ENCODE results near the gene ISM1. TPM values are rescaled to one million over a fixed set of nuclear protein-coding genes. Genes with fewer than 3 reads are reported as not detected.

Gene ISM1
- total and polyA plus RNA-seq, 2 experiments from 2014 or later = 0.15 to 0.63 TPM

DNA sequence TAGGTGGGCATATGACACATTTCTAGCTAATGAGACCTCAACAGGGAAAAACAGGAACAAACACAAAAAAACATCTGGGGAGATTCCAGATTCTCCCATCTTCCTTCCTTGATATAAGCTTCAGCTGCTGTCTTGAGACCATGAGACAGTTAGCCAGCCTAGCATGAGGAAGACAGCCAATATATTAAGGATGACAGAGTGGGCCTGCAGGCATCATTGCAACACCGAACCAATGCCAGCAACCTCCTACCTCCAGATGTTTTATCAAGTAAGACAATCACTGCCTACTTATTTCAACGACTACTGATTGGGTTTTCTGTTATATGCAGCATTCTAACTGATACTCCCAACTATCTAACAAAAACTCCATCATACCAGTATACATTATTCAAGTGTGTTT, 119.0 kb downstream of the ISM1 start:
- DNase-seq (ENCODE audit: low spot score) = no peak
- H3K27ac ChIP-seq (ENCODE audit: low read depth) = no peak overlapping the region
- TF ChIP-seq CREB1 (CRISPR knock-in tag; IDR thresholded peaks at IDR 0.05; ENCODE audit: low read depth) = no peak
- Mint-ChIP-seq H3K36me3 (ENCODE audit: low read depth) (no peaks in the 10 kb centered on the region), H3K9me3 (no peaks in the 10 kb centered on the region), H3K27ac (no peak overlapping the region), H3K4me1 (peaks cover 12% of the 10 kb centered on the region), H3K4me3 (no peak overlapping the region), H3K27me3 (ENCODE audit: insufficient read depth, low read depth, poor library complexity) (peaks cover 3% of the 10 kb centered on the region)
- H3K79me2 ChIP-seq (replicated peaks; ENCODE audit: insufficient read depth) = no peaks in the 10 kb centered on the region
- no peaks in the 10 kb centered on the region for H3F3A ChIP-seq (replicated peaks; ENCODE audit: low read depth)
- H3K4me2 ChIP-seq = no peak overlapping the region
- H4K20me1 ChIP-seq (replicated peaks; ENCODE audit: insufficient read depth) = no peaks in the 10 kb centered on the region
- no peaks in the 10 kb centered on the region for H3K27me3 ChIP-seq (ENCODE audit: insufficient read depth)
- no peak overlapping the region for H3K4me3 ChIP-seq
- H3K4me1 ChIP-seq (ENCODE audit: insufficient read depth) = no peaks in the 10 kb centered on the region
- ATAC-seq = no peak
- no peak overlapping the region for H2AFZ ChIP-seq
- no peaks in the 10 kb centered on the region for H3K36me3 ChIP-seq (ENCODE audit: insufficient read depth)
- peaks cover 30% of the 10 kb centered on the region for H3K9me2 ChIP-seq (ENCODE audit: insufficient read depth)

DNA sequence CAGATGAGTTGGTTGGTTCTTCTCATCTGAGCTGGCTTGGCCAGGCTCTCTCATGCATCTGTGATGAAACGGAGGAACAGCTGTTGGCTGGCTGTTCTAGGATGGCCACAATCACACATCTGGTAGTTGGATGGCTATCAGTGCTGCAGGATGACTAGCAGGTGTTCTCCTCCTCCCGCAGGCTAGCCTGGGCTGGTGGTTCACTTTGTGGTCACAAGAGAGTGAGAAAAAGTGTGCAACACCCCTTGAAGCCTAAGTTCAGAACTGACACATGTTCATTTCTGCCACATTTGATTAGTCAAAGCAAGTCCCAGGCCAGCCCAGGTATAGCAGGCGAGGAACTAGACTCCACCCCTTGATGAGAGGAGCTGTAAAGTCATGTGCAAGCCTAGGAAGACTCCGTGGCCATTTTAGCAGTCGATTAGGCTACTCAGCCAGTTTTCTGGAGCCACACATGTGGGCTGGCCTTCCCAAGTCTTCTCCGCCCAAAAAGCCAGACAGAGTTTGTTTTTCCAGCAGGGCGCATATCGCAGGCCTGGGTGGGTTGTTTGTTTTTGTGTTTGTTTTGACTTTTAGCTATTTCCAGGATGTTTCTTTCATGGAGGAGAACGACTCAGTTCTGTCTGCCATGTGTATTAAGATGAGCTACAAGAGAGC, 120.8 kb downstream of the ISM1 start:
- Mint-ChIP-seq H3K4me3 (no peak overlapping the region), H3K4me1 (peaks cover 12% of the 10 kb centered on the region), H3K27me3 (ENCODE audit: insufficient read depth, low read depth, poor library complexity) (peaks cover 3% of the 10 kb centered on the region), H3K36me3 (ENCODE audit: low read depth) (no peaks in the 10 kb centered on the region), H3K9me3 (no peaks in the 10 kb centered on the region), H3K27ac (no peak overlapping the region)
- H3K4me3 ChIP-seq = no peak overlapping the region
- no peak overlapping the region for H3K27ac ChIP-seq (ENCODE audit: low read depth)
- H3F3A ChIP-seq (replicated peaks; ENCODE audit: low read depth) = no peaks in the 10 kb centered on the region
- no peak overlapping the region for H2AFZ ChIP-seq
- no peaks in the 10 kb centered on the region for H3K79me2 ChIP-seq (replicated peaks; ENCODE audit: insufficient read depth)
- H3K9me2 ChIP-seq (ENCODE audit: insufficient read depth) = peaks cover 21% of the 10 kb centered on the region
- H3K36me3 ChIP-seq (ENCODE audit: insufficient read depth) = no peaks in the 10 kb centered on the region
- no peaks in the 10 kb centered on the region for H3K4me1 ChIP-seq (ENCODE audit: insufficient read depth)
- H4K20me1 ChIP-seq (replicated peaks; ENCODE audit: insufficient read depth) = no peaks in the 10 kb centered on the region
- H3K4me2 ChIP-seq = no peak overlapping the region
- H3K27me3 ChIP-seq (ENCODE audit: insufficient read depth) = no peaks in the 10 kb centered on the region
- no peak for ATAC-seq
- no peak for DNase-seq (ENCODE audit: low spot score)
- TF ChIP-seq ZNF331 (CRISPR knock-in tag; IDR thresholded peaks at IDR 0.05; ENCODE audit: low read depth) (no peak), NANOG (IDR thresholded peaks at IDR 0.05; ENCODE audit: borderline replicate concordance) (no peak), CTCF (conservative IDR thresholded peaks at IDR 0.05; ENCODE audit: low read depth in 2 of 2) (no peak), EZH2 (IDR thresholded peaks at IDR 0.05; ENCODE audit: low read depth, unreplicated experiment) (no peak), STAT1 (IDR thresholded peaks at IDR 0.05; ENCODE audit: unreplicated experiment) (no peak), ZNF114 (CRISPR knock-in tag; IDR thresholded peaks at IDR 0.05) (no peak), POLR2AphosphoS5 (IDR thresholded peaks at IDR 0.05; ENCODE audit: low read depth) (no peak), JUNB (IDR thresholded peaks at IDR 0.05; ENCODE audit: unreplicated experiment) (no peak), EZH2phosphoT487 (IDR thresholded peaks at IDR 0.05; ENCODE audit: unreplicated experiment) (no peak)
- TF ChIP-seq, protein P1, sequence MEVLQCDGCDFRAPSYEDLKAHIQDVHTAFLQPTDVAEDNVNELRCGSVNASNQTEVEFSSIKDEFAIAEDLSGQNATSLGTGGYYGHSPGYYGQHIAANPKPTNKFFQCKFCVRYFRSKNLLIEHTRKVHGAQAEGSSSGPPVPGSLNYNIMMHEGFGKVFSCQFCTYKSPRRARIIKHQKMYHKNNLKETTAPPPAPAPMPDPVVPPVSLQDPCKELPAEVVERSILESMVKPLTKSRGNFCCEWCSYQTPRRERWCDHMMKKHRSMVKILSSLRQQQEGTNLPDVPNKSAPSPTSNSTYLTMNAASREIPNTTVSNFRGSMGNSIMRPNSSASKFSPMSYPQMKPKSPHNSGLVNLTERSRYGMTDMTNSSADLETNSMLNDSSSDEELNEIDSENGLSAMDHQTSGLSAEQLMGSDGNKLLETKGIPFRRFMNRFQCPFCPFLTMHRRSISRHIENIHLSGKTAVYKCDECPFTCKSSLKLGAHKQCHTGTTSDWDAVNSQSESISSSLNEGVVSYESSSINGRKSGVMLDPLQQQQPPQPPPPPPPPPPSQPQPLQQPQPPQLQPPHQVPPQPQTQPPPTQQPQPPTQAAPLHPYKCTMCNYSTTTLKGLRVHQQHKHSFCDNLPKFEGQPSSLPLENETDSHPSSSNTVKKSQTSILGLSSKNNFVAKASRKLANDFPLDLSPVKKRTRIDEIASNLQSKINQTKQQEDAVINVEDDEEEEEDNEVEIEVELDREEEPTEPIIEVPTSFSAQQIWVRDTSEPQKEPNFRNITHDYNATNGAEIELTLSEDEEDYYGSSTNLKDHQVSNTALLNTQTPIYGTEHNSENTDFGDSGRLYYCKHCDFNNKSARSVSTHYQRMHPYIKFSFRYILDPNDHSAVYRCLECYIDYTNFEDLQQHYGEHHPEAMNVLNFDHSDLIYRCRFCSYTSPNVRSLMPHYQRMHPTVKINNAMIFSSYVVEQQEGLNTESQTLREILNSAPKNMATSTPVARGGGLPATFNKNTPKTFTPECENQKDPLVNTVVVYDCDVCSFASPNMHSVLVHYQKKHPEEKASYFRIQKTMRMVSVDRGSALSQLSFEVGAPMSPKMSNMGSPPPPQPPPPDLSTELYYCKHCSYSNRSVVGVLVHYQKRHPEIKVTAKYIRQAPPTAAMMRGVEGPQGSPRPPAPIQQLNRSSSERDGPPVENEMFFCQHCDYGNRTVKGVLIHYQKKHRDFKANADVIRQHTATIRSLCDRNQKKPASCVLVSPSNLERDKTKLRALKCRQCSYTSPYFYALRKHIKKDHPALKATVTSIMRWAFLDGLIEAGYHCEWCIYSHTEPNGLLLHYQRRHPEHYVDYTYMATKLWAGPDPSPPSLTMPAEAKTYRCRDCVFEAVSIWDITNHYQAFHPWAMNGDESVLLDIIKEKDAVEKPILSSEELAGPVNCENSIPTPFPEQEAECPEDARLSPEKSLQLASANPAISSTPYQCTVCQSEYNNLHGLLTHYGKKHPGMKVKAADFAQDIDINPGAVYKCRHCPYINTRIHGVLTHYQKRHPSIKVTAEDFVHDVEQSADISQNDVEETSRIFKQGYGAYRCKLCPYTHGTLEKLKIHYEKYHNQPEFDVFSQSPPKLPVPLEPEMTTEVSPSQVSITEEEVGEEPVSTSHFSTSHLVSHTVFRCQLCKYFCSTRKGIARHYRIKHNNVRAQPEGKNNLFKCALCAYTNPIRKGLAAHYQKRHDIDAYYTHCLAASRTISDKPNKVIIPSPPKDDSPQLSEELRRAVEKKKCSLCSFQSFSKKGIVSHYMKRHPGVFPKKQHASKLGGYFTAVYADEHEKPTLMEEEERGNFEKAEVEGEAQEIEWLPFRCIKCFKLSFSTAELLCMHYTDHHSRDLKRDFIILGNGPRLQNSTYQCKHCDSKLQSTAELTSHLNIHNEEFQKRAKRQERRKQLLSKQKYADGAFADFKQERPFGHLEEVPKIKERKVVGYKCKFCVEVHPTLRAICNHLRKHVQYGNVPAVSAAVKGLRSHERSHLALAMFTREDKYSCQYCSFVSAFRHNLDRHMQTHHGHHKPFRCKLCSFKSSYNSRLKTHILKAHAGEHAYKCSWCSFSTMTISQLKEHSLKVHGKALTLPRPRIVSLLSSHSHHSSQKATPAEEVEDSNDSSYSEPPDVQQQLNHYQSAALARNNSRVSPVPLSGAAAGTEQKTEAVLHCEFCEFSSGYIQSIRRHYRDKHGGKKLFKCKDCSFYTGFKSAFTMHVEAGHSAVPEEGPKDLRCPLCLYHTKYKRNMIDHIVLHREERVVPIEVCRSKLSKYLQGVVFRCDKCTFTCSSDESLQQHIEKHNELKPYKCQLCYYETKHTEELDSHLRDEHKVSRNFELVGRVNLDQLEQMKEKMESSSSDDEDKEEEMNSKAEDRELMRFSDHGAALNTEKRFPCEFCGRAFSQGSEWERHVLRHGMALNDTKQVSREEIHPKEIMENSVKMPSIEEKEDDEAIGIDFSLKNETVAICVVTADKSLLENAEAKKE (CRISPR knock-in tag; IDR thresholded peaks at IDR 0.05) = no peak
